Colonic mucosa (tissue), 4 donors: ENCODE data around the gene ME2. TPM values are rescaled to one million over a fixed set of nuclear protein-coding genes. Genes with fewer than 3 reads are reported as not detected.
"Not testable (repeated sequence)": the region's sequence is repeated elsewhere in the genome, so short reads cannot be mapped to it uniquely, and the experiment has no call there.

Experiments used
- DNase-seq: peaks from one replicate; pipeline ENCODE4 v3.0.0-alpha.2; 2020
- H3K27ac ChIP-seq: fragments of 200-600 bp; one replicate; pipeline ENCODE4 v1.8.0; 2021
- H3K27me3 ChIP-seq: fragments of 200-600 bp; one replicate; pipeline ENCODE4 v1.8.0; 2021
- H3K36me3 ChIP-seq: fragments of 200-600 bp; one replicate; pipeline ENCODE4 v1.8.0; 2021
- H3K4me1 ChIP-seq: fragments of 200-600 bp; one replicate; pipeline ENCODE4 v1.8.0; 2021; ENCODE audit warnings: mild to moderate bottlenecking
- H3K4me3 ChIP-seq: fragments of 200-600 bp; one replicate; pipeline ENCODE4 v1.8.0; 2021
- H3K9ac ChIP-seq, 2 donors: one replicate each; pipeline ENCODE4 v1.7.0; 2013; ENCODE audit warnings: control low read depth in 2 of 2, low read depth in 2 of 2, low read length in 2 of 2
- H3K9me3 ChIP-seq: fragments of 200-600 bp; one replicate; pipeline ENCODE4 v1.8.0; 2021
- intact Hi-C: fragments of 100-400 bp; cut with DNase I; formaldehyde crosslinking; loops from one replicate; pipeline ENCODE4 v1.14.1; 2022
- total RNA-seq, 2 donors: library from RNA; stranded (reverse); fragmentation: NEBNext Ultra II Directional in 1 of 2; extraction: Animal tissue kit (Norgen Biotek cat#: 25700) in 1 of 2; gene quantifications; one replicate each; pipeline ENCODE4 v1.2.1, GENCODE V29; 2021
- TF ChIP-seq, protein P1 (sequence below): fragments of 200-600 bp; IDR thresholded peaks from one replicate; pipeline ENCODE4 v1.8.0; 2022; ENCODE audit warnings: antibody characterized with exemption, mild to moderate bottlenecking
- donor health status: healthy.
- donor health status: DM: no; HTN: no; CAD: no.
- donor health status: DM: no; HTN: no; CAD: no.

The ME2 gene
- total RNA-seq, 2 donors from 2014 or later, result 59.4 to 76.5 TPM

GRCh38 chr18:50987261-50987660 lies 108.3 kb downstream of the ME2 start:
- no peak for DNase-seq
- H3K4me1 ChIP-seq, result no peaks in the 10 kb centered on the region
- TF ChIP-seq, protein P1, sequence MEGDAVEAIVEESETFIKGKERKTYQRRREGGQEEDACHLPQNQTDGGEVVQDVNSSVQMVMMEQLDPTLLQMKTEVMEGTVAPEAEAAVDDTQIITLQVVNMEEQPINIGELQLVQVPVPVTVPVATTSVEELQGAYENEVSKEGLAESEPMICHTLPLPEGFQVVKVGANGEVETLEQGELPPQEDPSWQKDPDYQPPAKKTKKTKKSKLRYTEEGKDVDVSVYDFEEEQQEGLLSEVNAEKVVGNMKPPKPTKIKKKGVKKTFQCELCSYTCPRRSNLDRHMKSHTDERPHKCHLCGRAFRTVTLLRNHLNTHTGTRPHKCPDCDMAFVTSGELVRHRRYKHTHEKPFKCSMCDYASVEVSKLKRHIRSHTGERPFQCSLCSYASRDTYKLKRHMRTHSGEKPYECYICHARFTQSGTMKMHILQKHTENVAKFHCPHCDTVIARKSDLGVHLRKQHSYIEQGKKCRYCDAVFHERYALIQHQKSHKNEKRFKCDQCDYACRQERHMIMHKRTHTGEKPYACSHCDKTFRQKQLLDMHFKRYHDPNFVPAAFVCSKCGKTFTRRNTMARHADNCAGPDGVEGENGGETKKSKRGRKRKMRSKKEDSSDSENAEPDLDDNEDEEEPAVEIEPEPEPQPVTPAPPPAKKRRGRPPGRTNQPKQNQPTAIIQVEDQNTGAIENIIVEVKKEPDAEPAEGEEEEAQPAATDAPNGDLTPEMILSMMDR, result no peak
- intact Hi-C loops, result no loop called here
- no peaks in the 10 kb centered on the region for H3K27me3 ChIP-seq
- H3K27ac ChIP-seq, result no peak overlapping the region
- no peak overlapping the region for H3K9ac ChIP-seq
- no peak overlapping the region for H3K4me3 ChIP-seq
- H3K36me3 ChIP-seq, result no peaks in the 10 kb centered on the region
- H3K9me3 ChIP-seq, result no peaks in the 10 kb centered on the region

- Histone ChIP-seq H3K4me1 (no peaks in the 10 kb centered on the region), H3K36me3 (no peaks in the 10 kb centered on the region), H3K9me3 (no peaks in the 10 kb centered on the region), H3K4me3 (no peak overlapping the region), H3K27me3 (no peaks in the 10 kb centered on the region), H3K9ac (no peak overlapping the region), H3K27ac (no peak overlapping the region)
- DNase-seq, result no peak
- intact Hi-C loops, result no loop called here
- TF ChIP-seq, protein P1, result no peak
Measured at GRCh38 chr18:50989711-50990110, 110.8 kb downstream of the ME2 start.

DNA sequence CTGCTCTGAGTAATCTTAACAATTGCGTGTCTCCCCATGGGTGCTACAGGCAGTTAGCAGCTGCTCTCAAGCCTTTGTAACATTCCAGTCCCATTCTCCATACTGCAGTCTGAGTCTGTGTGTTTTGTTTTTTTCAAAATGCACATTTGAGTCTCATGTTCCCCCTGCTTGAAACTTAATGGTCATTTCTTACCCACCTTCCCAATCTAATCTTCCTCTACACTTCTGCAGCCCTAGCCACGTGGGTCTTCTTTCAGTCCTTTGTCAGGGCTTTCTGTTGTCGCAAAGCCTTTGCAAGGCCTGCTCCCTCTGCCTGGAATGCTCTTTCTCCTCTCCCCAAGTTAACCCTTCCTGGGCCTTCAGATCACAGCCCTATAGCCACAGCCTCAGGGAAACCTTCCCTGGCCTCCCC lies 113.4 kb downstream of the ME2 start:
- H3K27me3 ChIP-seq, result no peaks in the 10 kb centered on the region
- no peak overlapping the region for H3K27ac ChIP-seq
- intact Hi-C loops, result no loop called here

DNA sequence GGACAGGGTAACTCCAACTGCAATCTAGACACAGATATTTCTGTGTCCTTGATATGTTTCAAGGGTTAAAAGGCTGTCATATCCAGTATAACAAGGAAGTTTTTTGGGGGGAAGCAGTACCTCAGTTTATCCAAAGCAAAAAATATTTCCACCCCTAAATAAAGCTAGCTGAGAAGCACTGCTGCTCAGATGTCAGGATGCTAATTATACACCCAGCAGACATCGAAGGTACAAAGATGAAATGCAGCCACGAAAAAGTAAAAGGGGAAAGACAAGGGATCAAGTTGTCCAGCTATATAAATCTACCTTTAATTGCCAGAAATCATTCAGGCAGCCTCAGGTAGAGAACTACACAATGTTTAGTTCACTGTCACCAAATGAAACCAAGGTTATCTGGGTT lies 115.1 kb downstream of the ME2 start:
- DNase-seq, result no peak
- Histone ChIP-seq H3K9me3 (no peaks in the 10 kb centered on the region), H3K36me3 (no peaks in the 10 kb centered on the region), H3K4me3 (no peak overlapping the region), H3K27ac (no peak overlapping the region), H3K9ac (no peak overlapping the region), H3K27me3 (no peaks in the 10 kb centered on the region), H3K4me1 (no peaks in the 10 kb centered on the region)
- TF ChIP-seq, protein P1, result no peak
- intact Hi-C loops, result no loop called here

More for the DNA sequence above, 113.4 kb downstream of the ME2 start:
- no peaks in the 10 kb centered on the region for H3K36me3 ChIP-seq
- H3K9me3 ChIP-seq, result no peaks in the 10 kb centered on the region
- H3K9ac ChIP-seq, result no peak overlapping the region
- H3K4me3 ChIP-seq, result no peak overlapping the region
- TF ChIP-seq, protein P1, result no peak
- no peak for DNase-seq
- H3K4me1 ChIP-seq, result no peaks in the 10 kb centered on the region

GRCh38 chr18:51003174-51003573 lies 124.3 kb downstream of the ME2 start:
- H3K27ac ChIP-seq, H3K9ac ChIP-seq, H3K9me3 ChIP-seq, intact Hi-C loops, DNase-seq, H3K4me1 ChIP-seq, H3K4me3 ChIP-seq, H3K27me3 ChIP-seq, H3K36me3 ChIP-seq: not testable (repeated sequence)

Other genes with a start within 250 kb of the ME2 start
- gene MRO, start 59.1 kb upstream of the ME2 start, total RNA-seq, result under 1 TPM; 0.05 to 0.21 TPM
- gene ELAC1, start 88.9 kb downstream of the ME2 start, total RNA-seq, result 10 to 100 TPM in 1 of 2 donors, 1 to 10 TPM in 1; 7.0 to 11.3 TPM
- 100 to 1,000 TPM in 1 of 2 donors, 10 to 100 TPM in 1; 74.0 to 106 TPM for gene SMAD4, start 151.1 kb downstream of the ME2 start, total RNA-seq